Endothelial cell of umbilical vein (primary cell): ENCODE results near the gene TP73.

Experiments
- EZH2 ChIP-seq: IDR thresholded peaks from 2 replicates; pipeline ENCODE4 v1.6.1; 2012; ENCODE audit warnings: borderline replicate concordance, low read depth, mild to moderate bottlenecking, moderate library complexity, low read length, inconsistent platforms; ENCODE audit not compliant: severe bottlenecking
- FOS ChIP-seq: IDR thresholded peaks from 2 replicates; pipeline ENCODE4 v1.6.1; 2011; ENCODE audit warnings: mild to moderate bottlenecking, low read length, moderate library complexity, borderline replicate concordance; ENCODE audit not compliant: insufficient read depth
- GATA2 ChIP-seq: IDR thresholded peaks from 2 replicates; pipeline ENCODE4 v1.7.0; 2011; ENCODE audit warnings: low read depth, mild to moderate bottlenecking, moderate library complexity, mixed read lengths, low read length; ENCODE audit not compliant: insufficient read length, insufficient read depth
- MAX ChIP-seq: IDR thresholded peaks from 2 replicates; pipeline ENCODE4 v1.6.1; 2011; ENCODE audit not compliant: insufficient read depth, insufficient read length
- POLR2A ChIP-seq: IDR thresholded peaks from 2 replicates; pipeline ENCODE4 v1.6.1; 2012; ENCODE audit warnings: low read depth, mild to moderate bottlenecking, control low read depth, low read length
- POLR2AphosphoS5 ChIP-seq: IDR thresholded peaks from 2 replicates; pipeline ENCODE4 v1.6.1; 2012; ENCODE audit warnings: low read depth, mild to moderate bottlenecking, control low read depth, low read length, moderate library complexity; ENCODE audit not compliant: insufficient read depth
- TF ChIP-seq, protein P1 (sequence below), 2 donors: IDR thresholded peaks; 1 replicate in 1 of 2; 2 replicates in 1 of 2; pipeline ENCODE4 v1.5.1; 2011; ENCODE audit warnings: low read length in 2 of 2, mild to moderate bottlenecking in 2 of 2, moderate library complexity in 2 of 2, control low read depth in 1 of 2, inconsistent platforms in 1 of 2, low read depth in 1 of 2; ENCODE audit not compliant: insufficient read depth in 1 of 2; ENCODE audit errors: extremely low read depth in 1 of 2

DNA sequence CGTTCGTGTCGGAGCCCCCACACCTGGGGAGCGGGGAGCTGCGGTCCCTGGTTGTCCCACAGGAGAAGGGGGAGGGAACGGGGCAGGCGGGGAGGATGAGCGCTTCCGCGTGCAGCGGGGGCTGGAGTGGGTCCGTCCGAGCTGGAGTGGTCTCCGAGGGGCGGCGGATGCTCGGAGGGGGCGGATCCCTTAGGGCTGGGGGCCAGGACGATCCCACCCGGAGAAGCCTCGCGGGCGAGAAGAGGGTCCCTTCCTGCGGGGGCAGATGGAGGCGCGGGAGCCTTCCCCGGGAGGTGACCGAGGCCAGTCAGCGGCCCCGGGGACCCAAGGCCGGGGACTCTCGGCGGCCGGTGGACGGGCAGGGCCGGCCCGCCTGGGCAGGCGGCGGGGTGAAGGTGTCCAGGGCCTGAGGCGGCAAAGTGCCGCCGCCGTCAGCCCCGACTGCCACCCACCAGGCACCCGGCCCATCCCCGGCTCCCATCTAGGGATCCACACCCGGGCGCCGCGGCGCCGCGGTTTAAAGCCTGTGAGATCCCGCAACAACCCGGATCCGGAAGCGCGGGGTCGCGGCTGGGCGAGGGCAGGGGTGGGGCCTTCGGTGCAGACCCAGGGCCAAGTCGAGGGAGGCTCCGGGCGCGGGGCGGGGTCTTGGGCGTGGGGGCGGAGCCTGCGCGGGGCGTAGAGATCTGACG lies 94.7 kb downstream of the TP73 start:
- peak; percentile 85 for TF ChIP-seq POLR2A
- TF ChIP-seq, protein P1, sequence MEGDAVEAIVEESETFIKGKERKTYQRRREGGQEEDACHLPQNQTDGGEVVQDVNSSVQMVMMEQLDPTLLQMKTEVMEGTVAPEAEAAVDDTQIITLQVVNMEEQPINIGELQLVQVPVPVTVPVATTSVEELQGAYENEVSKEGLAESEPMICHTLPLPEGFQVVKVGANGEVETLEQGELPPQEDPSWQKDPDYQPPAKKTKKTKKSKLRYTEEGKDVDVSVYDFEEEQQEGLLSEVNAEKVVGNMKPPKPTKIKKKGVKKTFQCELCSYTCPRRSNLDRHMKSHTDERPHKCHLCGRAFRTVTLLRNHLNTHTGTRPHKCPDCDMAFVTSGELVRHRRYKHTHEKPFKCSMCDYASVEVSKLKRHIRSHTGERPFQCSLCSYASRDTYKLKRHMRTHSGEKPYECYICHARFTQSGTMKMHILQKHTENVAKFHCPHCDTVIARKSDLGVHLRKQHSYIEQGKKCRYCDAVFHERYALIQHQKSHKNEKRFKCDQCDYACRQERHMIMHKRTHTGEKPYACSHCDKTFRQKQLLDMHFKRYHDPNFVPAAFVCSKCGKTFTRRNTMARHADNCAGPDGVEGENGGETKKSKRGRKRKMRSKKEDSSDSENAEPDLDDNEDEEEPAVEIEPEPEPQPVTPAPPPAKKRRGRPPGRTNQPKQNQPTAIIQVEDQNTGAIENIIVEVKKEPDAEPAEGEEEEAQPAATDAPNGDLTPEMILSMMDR (IDR thresholded peaks at IDR 0.05; ENCODE audit: extremely low read depth in 1 of 2, insufficient read depth in 1 of 2, low read depth in 1 of 2, low read length in 2 of 2) = no peak
- no peak for TF ChIP-seq EZH2
- no peak for TF ChIP-seq MAX
- TF ChIP-seq POLR2AphosphoS5 = peak; percentile 77
- TF ChIP-seq FOS = no peak
- TF ChIP-seq GATA2 = no peak
